ENCODE data around the gene JKAMP. TPM values are rescaled to one million over a fixed set of nuclear protein-coding genes. Genes with fewer than 3 reads are reported as not detected.
"Not testable (repeated sequence)": the region's sequence is repeated elsewhere in the genome, so short reads cannot be mapped to it uniquely, and the experiment has no call there.

JKAMP gene
- total RNA-seq, result 27.9 and 28.6 TPM in 2 replicates

DNA sequence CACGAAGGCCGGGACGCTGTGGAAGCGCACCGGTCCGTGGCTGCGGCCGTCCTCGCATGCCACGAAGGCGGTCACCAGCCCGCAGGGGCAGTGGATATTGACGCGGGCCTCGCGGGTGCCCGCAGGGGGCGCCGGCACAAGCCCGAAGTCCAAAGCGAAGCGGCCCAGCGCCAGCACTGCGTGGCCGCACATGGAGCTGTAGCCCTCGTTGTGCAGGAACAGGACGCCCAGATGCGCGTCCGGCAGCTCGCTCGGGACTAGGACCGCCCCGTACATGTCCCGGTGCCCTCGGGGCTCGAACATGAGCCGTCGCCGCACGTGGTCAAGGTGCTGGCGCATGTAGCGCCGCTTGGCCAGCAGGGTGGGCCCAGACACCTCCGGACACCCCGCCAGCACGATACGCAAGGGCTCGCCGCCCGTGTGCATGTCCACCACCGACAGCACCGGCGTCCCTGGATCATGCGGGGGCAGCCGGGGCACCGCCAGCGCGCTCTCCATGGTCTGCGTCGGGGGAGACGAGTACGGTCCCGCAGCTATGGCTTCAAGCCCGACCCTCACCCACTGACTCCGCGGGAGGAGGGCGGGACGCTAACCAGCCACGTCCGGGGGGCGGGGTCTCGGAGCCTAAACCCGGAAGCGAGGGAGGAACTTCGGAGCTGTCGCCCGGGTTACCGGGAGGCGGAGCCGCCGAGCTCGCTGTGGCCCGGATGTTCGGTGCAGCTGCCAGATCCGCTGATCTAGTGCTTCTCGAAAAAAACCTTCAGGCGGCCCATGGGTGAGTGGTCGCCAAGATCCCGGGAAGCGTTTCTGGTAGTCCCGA, at the start of gene JKAMP, which contains the start of gene L3HYPDH:
JKAMP (plus strand) TSS at position 699 of the 820 bp plus-strand sequence; CDS start at position 772, 73 bp downstream.
L3HYPDH (minus strand) TSS at position 590 of the 820 bp plus-strand sequence; CDS start at position 498, 92 bp downstream.
- peak; percentile 99 for DNase-seq
- intact Hi-C loops (cut with micrococcal nuclease), result loop anchor here (1.0 to 10.0 kb wide), 7 partner anchors 20 to 1498 kb away; partner anchors contain the start of genes DAAM1, DHRS7, KIAA0586 and PCNX4
- Mint-ChIP-seq H3K9me3 (no peaks in the 10 kb centered on the region), H3K4me1 (peaks cover 52% of the 10 kb centered on the region), H3K36me3 (ENCODE audit: low read depth) (peaks cover 26% of the 10 kb centered on the region), H3K27me3 (no peaks in the 10 kb centered on the region), H3K4me3 (peak within 1 kb of the TSS; percentile 96), H3K27ac (peak within 1 kb of the TSS; percentile 93)

- intact Hi-C loops (cut with micrococcal nuclease), result no loop called here
- Mint-ChIP-seq H3K9me3 (no peaks in the 10 kb centered on the region), H3K27me3 (peaks cover 2% of the 10 kb centered on the region), H3K4me3 (no peak overlapping the region), H3K36me3 (ENCODE audit: low read depth) (no peaks in the 10 kb centered on the region), H3K4me1 (no peaks in the 10 kb centered on the region), H3K27ac (no peak overlapping the region)
- DNase-seq, result no peak
These were observed 49.2 kb upstream of the JKAMP start for GRCh38 chr14:59435101-59435500.

DNA sequence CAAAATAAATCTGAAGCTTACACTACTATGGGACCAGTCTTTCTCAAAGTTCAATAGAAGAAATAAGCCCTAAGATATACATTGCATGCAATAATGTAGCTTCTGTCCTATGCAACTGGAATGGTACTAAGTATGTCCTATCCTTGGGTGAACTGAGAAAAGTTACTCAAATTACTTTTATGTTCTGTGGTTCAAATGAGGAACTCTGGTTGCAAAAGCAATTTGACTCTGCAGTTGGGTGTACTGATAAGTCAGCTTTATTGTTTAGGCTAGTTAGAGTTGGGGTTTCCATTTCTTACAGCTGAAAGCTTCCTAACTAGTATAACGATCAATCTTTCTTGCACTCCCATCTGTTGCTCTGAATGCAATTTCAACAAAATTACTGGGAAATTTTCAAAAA, 48.3 kb upstream of the JKAMP start:
- no peak overlapping the region for H3K4me3 Mint-ChIP-seq
- H3K27ac Mint-ChIP-seq, result no peak overlapping the region
- H3K9me3 Mint-ChIP-seq, result no peaks in the 10 kb centered on the region
- H3K27me3 Mint-ChIP-seq, result peaks cover 2% of the 10 kb centered on the region
- intact Hi-C loops (cut with micrococcal nuclease), result no loop called here
- no peaks in the 10 kb centered on the region for H3K4me1 Mint-ChIP-seq
- DNase-seq, result no peak
- H3K36me3 Mint-ChIP-seq (ENCODE audit: low read depth), result no peaks in the 10 kb centered on the region

DNA sequence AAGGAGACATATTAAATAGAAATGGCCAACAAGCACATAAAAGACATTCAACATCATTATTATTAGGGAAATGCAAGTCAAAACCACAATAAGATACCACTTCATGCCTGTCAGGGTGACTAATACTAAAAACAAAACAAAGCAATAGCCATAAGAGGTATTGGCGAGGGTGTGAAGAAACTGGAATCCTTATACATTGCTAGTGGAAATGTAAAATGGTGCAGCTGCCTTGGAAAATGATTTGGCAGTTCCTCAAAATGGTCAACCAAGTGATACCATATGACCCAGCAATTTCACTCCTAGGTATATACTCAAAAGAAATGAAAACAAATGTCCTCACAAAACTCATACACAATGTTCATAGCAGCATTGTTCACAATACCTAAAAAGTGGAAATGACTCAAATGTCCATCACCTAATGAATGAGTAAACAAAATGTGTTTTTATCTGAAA, 46.1 kb upstream of the JKAMP start:
- H3K36me3 Mint-ChIP-seq (ENCODE audit: low read depth), result no peaks in the 10 kb centered on the region
- no peaks in the 10 kb centered on the region for H3K4me1 Mint-ChIP-seq
- peaks cover 4% of the 10 kb centered on the region for H3K27me3 Mint-ChIP-seq
- DNase-seq, result no peak
- H3K9me3 Mint-ChIP-seq, result no peaks in the 10 kb centered on the region
- no peak overlapping the region for H3K4me3 Mint-ChIP-seq
- no peak overlapping the region for H3K27ac Mint-ChIP-seq
- intact Hi-C loops (cut with micrococcal nuclease), result no loop called here

DNA sequence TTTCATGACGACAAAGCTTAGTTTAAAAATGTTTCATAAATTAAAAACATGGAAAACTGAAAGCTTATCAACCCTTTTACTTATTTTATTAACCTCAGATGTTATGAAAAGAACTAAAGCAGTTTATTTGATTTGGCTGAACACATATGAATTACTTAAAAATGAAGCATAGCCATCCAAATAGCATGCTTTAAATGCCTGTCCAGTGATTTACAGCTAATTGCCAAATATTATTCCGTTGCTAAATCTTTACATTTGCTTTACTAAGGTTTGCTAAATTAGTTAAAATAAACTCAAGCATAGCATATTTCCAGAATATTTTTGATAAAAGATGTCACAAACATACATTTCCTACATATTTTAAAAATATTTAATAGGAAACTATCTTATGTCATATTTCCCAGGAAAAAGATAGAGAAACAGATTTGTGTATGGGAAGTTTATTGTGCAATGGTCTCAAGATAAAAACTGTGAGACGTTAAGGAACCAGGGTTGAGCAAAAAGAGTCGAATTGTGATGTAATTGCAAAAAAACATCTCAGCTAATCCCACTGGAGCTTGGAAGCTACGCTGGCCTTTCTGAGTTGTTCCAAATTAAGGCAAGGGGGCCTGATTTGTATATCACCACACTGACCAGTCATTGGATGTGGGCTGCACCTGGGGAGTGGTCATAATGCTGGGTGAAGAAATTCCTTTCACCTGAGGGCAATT, 44.9 kb upstream of the JKAMP start:
- Mint-ChIP-seq H3K27me3 (peaks cover 4% of the 10 kb centered on the region), H3K27ac (no peak overlapping the region), H3K4me1 (no peaks in the 10 kb centered on the region), H3K9me3 (no peaks in the 10 kb centered on the region), H3K36me3 (ENCODE audit: low read depth) (no peaks in the 10 kb centered on the region), H3K4me3 (no peak overlapping the region)
- DNase-seq, result no peak
- intact Hi-C loops (cut with micrococcal nuclease), result no loop called here

GRCh38 chr14:59448673-59449072, 35.6 kb upstream of the JKAMP start:
- H3K27ac Mint-ChIP-seq; H3K4me3 Mint-ChIP-seq; intact Hi-C loops (cut with micrococcal nuclease); H3K27me3 Mint-ChIP-seq; H3K36me3 Mint-ChIP-seq (ENCODE audit: low read depth); DNase-seq; H3K4me1 Mint-ChIP-seq; H3K9me3 Mint-ChIP-seq: not testable (repeated sequence)

- H3K4me1 Mint-ChIP-seq, result no peaks in the 10 kb centered on the region
- no peak overlapping the region for H3K27ac Mint-ChIP-seq
These were observed 33.6 kb upstream of the JKAMP start for GRCh38 chr14:59450716-59451115.

GRCh38 chr14:59451849-59452248, 32.5 kb upstream of the JKAMP start:
- H3K27me3 Mint-ChIP-seq, result no peaks in the 10 kb centered on the region
- H3K4me3 Mint-ChIP-seq, result no peak overlapping the region
- intact Hi-C loops (cut with micrococcal nuclease), result no loop called here
- peaks cover 9% of the 10 kb centered on the region for H3K36me3 Mint-ChIP-seq (ENCODE audit: low read depth)
- H3K4me1 Mint-ChIP-seq, result no peaks in the 10 kb centered on the region
- H3K9me3 Mint-ChIP-seq, result no peaks in the 10 kb centered on the region
- DNase-seq, result no peak
- no peak overlapping the region for H3K27ac Mint-ChIP-seq

More at GRCh38 chr14:59450716-59451115, 33.6 kb upstream of the JKAMP start:
- H3K9me3 Mint-ChIP-seq, result no peaks in the 10 kb centered on the region
- H3K4me3 Mint-ChIP-seq, result no peak overlapping the region
- H3K27me3 Mint-ChIP-seq, result no peaks in the 10 kb centered on the region
- DNase-seq, result no peak
- peaks cover 3% of the 10 kb centered on the region for H3K36me3 Mint-ChIP-seq (ENCODE audit: low read depth)
- intact Hi-C loops (cut with micrococcal nuclease), result no loop called here

GRCh38 chr14:59454139-59454538, 30.2 kb upstream of the JKAMP start:
- Mint-ChIP-seq H3K4me1 (no peaks in the 10 kb centered on the region), H3K36me3 (ENCODE audit: low read depth) (peaks cover 11% of the 10 kb centered on the region), H3K27ac (no peak overlapping the region), H3K9me3 (no peaks in the 10 kb centered on the region), H3K27me3 (no peaks in the 10 kb centered on the region), H3K4me3 (no peak overlapping the region)
- DNase-seq, result no peak
- intact Hi-C loops (cut with micrococcal nuclease), result no loop called here

DNA sequence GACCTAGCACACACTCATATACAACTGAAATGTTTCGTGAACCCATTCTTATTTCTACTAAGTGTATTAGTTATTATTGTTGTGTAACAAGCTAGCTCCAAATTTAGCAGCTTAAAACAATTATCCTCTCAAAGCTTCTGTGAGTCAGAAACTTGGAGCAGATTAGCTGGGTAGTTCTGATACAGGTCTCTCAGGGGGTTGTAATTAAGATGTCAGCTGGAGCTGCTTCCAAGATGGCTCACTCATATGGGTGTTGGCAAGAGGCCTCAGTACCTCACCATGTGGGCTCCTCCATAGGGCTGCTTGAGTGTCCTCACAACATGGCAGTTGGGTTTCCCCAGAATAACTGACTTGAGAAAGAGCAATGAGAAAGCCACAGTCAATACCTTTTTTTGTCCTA, 28.9 kb upstream of the JKAMP start:
- DNase-seq, result no peak
- Mint-ChIP-seq H3K27me3 (peaks cover 5% of the 10 kb centered on the region), H3K4me1 (no peaks in the 10 kb centered on the region), H3K27ac (no peak overlapping the region), H3K36me3 (ENCODE audit: low read depth) (peaks cover 13% of the 10 kb centered on the region), H3K9me3 (no peaks in the 10 kb centered on the region), H3K4me3 (no peak overlapping the region)
- intact Hi-C loops (cut with micrococcal nuclease), result no loop called here

DNA sequence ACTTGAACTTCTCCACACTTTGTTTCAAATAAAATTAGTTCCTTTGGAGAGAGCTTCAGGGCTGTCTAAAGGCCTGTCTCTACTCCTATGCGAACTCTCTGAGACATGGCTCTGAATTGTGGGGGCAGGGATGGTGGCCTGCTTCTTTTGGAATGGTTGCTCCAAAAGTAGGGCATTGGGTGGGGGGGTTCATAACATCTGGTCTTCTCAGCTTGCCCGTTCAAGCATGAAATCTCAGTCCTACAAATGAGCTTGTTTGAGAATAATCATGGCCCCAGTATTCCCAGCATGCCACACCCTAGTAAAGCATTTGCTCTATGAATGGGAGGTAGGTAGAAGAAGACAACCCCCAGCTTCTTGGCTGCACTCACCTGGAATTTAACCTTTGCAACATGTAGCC, 25.8 kb upstream of the JKAMP start:
- no peaks in the 10 kb centered on the region for H3K9me3 Mint-ChIP-seq
- intact Hi-C loops (cut with micrococcal nuclease), result no loop called here
- H3K36me3 Mint-ChIP-seq (ENCODE audit: low read depth), result peaks cover 13% of the 10 kb centered on the region
- H3K4me1 Mint-ChIP-seq, result no peaks in the 10 kb centered on the region
- H3K27ac Mint-ChIP-seq, result no peak overlapping the region
- no peak overlapping the region for H3K4me3 Mint-ChIP-seq
- DNase-seq, result no peak
- peaks cover 11% of the 10 kb centered on the region for H3K27me3 Mint-ChIP-seq

- H3K4me1 Mint-ChIP-seq, result peaks cover 4% of the 10 kb centered on the region
- H3K9me3 Mint-ChIP-seq, result no peaks in the 10 kb centered on the region
- H3K4me3 Mint-ChIP-seq, result no peak overlapping the region
- peaks cover 12% of the 10 kb centered on the region for H3K27me3 Mint-ChIP-seq
- H3K27ac Mint-ChIP-seq, result no peak overlapping the region
- H3K36me3 Mint-ChIP-seq (ENCODE audit: low read depth), result peaks cover 13% of the 10 kb centered on the region
- intact Hi-C loops (cut with micrococcal nuclease), result no loop called here
- no peak for DNase-seq
These were observed 23.9 kb upstream of the JKAMP start for GRCh38 chr14:59460378-59460777.

DNA sequence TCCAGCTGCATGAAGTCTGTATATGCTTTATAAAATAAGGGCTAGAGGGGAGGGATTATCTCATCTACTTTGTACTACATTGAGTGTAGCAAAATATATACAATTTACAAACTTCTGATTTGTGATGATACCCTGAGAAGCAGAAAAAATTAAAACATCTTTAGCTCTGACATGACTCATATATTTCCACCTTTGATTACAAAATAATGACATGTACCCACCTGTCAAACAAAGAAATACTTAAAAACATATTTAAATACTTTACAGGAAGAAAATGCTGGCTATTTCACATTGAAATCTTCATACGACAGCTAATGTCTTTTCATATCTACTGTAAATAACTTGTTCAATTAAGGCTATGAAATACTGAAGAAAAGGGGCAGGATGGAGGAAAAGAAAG, 22.4 kb upstream of the JKAMP start:
- Mint-ChIP-seq H3K9me3 (no peaks in the 10 kb centered on the region), H3K27ac (no peak overlapping the region), H3K4me1 (peaks cover 6% of the 10 kb centered on the region), H3K36me3 (ENCODE audit: low read depth) (peaks cover 4% of the 10 kb centered on the region), H3K27me3 (peaks cover 15% of the 10 kb centered on the region), H3K4me3 (no peak overlapping the region)
- DNase-seq, result no peak
- intact Hi-C loops (cut with micrococcal nuclease), result no loop called here

Measured in activated CD4-positive, alpha-beta T cell treated with anti-CD3 and anti-CD28 coated beads, Interleukin-2, amount 10 ng/mL, durations not matched to agents 24 days and 14 days (primary cell).